HG03103 (cell line): ENCODE measurements around the gene SEMA7A.

Experiments
- ATAC-seq: cut with Tn5 transposase; IDR thresholded peaks from one replicate; pipeline ENCODE4 v1.9.1; 2021; ENCODE audit warnings: low read depth; ENCODE audit not compliant: unreplicated experiment

SEMA7A gene

GRCh38 chr15:74431116-74431515 is 2.6 kb downstream of the SEMA7A start:
- no peak for ATAC-seq

- ATAC-seq, result no peak
Measured at GRCh38 chr15:74430510-74430951, 3.2 kb downstream of the SEMA7A start.

GRCh38 chr15:74429781-74430400 is 3.9 kb downstream of the SEMA7A start:
- no peak for ATAC-seq

- ATAC-seq, result no peak
Measured at GRCh38 chr15:74428970-74429780, 4.6 kb downstream of the SEMA7A start.

GRCh38 chr15:74428442-74428787 is 5.3 kb downstream of the SEMA7A start:
- no peak for ATAC-seq

- ATAC-seq, result no peak
Measured at GRCh38 chr15:74427607-74428441, 5.9 kb downstream of the SEMA7A start.

- no peak for ATAC-seq
Measured at GRCh38 chr15:74426404-74427281, 7.1 kb downstream of the SEMA7A start.

GRCh38 chr15:74425630-74426029 is 8.1 kb downstream of the SEMA7A start:
- ATAC-seq, result no peak

- no peak for ATAC-seq
Measured at GRCh38 chr15:74424901-74425528, 8.7 kb downstream of the SEMA7A start.

- ATAC-seq, result no peak
Measured at GRCh38 chr15:74423431-74424257, 10.1 kb downstream of the SEMA7A start.

- ATAC-seq, result no peak
Measured at GRCh38 chr15:74422652-74423430, 10.9 kb downstream of the SEMA7A start.

- ATAC-seq, result no peak
Measured at GRCh38 chr15:74422265-74422651, 11.5 kb downstream of the SEMA7A start.

GRCh38 chr15:74421302-74422245 is 12.2 kb downstream of the SEMA7A start:
- ATAC-seq, result no peak

GRCh38 chr15:74420193-74420905 is 13.4 kb downstream of the SEMA7A start:
- ATAC-seq, result no peak

- ATAC-seq, result no peak
Measured at GRCh38 chr15:74419432-74419831, 14.3 kb downstream of the SEMA7A start.

GRCh38 chr15:74418575-74419338 is 15.0 kb downstream of the SEMA7A start:
- ATAC-seq, result no peak
